DMS114 treated with DMSO at 0.1 percent for 48 hours (cell line): Measurements from ENCODE around the gene EVI5.
"Not testable (repeated sequence)": the region's sequence is repeated elsewhere in the genome, so short reads cannot be mapped to it uniquely, and the experiment has no call there.

Source experiments
- DNase-seq: peaks from one replicate; lab custom pipeline; 2025; ENCODE audit not compliant: unreplicated experiment; lab: John Stamatoyannopoulos, UW

EVI5 gene

GRCh38 chr1:92527670-92528069, 257.2 kb downstream of the EVI5 start:
- DNase-seq, result no peak

DNA sequence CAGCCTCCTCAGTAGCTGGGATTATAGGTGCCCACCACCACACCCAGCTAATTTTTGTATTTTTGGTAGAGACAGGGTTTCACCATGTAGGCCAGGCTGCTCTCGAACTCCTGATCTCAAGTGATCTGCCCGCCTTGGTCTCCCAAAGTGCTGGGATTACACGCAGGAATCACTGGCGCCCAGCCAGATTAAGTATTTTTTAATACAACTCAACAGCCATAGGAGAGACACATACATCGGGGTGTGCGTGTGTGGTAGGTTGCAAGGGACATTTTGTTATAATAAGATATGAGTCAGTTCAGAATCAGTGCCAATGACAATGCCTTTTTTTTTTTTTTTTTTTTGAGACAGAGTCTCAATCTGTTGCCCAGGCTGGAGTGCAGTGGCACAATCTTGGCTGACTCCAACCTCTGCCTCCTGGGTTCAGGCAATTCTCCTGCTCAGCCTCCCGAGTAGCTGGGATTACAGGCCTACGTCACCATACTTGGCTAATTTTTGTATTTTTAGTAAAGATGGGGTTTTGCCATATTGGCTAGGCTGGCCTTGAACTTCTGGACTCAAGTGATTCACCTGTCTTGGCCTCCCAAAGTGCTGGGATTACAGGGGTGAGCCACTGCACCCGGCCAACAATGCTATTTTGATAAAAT, 259.8 kb downstream of the EVI5 start:
- not testable (repeated sequence) for DNase-seq

GRCh38 chr1:92519043-92519442, 265.9 kb downstream of the EVI5 start:
- no peak for DNase-seq

DNA sequence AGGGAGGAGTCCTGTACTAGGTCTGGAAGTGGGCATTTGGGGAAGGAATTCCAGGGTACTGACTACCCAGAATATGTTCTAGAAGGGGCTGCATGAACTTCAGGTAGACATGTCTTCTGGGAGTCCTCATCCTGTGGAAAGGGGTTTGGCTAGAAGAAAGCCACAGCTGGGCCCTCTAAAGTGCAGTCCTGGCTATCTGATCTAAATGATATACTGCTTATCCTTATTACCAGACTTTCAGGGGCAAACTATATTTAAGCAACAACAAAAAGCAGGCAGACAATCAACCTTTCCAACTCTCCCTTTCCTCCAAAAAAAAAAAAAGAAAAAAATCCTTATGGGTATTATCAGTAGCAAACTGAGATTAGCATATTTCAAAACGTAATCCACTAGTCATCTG, 268.3 kb downstream of the EVI5 start:
- DNase-seq, result no peak

DNA sequence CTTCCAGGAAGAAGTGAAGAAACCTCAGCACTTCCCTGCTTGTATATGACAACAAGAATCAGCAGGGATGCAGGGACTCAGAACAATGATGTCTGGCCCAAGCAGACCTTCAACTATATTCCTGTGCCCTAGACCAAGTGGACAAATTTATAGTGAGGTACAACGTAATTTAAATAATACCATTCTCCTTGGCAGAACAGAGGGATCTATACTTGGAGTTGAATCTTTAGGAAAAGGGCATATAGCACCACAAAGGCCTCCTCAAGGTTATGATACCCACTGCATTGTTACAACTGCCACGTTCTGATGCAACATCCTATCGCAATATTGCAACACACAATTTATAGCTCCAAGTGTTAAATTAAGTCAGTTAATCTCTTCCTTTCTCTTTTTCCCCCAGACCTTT, 269.1 kb downstream of the EVI5 start:
- DNase-seq, result no peak

- no peak for DNase-seq
Measured at GRCh38 chr1:92511541-92511940, 273.4 kb downstream of the EVI5 start.

- DNase-seq, result no peak
Measured at GRCh38 chr1:92509619-92510018, 275.3 kb downstream of the EVI5 start.

GRCh38 chr1:92505015-92505692, 279.8 kb downstream of the EVI5 start:
- DNase-seq, result no peak

GRCh38 chr1:92504291-92505014, 280.5 kb downstream of the EVI5 start:
- no peak for DNase-seq

GRCh38 chr1:92503926-92504285, 281.0 kb downstream of the EVI5 start:
- DNase-seq, result no peak

DNA sequence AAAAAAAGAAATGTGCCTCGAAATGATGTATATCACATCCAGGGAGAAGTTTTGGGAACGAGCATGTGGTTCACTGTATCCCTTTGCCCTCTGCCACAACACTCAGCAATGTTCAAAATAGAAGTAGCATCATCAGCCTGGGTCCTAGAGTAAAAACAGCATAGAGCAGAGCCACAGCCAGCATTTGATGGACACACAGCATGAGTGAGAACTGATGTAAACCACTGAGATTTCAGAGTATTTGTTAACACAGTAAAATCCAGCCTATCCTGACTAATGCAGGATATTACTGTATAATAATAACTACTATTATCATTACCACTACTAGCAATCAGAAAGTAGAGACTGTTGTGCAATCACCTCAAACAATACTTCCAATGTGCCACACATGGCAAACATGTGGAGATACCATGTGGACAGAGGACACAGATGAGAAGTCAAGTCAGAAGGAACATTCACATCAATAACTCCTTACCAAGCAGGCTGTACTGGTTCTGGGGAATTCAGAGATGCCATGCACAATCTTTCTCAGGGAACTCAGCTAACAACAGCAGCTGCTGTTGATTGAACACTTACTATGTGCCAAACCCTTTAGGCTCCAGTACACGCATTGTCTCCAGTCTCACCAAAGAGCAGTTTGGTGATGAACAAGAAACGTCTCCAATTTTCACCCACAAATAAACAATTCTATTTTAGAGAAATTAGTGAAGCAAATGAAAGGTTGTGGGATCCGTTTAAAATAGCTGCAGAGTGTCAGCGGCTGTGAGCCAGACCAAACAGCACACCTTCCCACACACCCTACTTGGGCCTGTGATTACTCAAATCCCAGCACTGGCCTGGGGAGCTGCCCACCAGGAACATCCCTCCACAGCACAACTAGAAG, 281.6 kb downstream of the EVI5 start:
- DNase-seq, result no peak

DNA sequence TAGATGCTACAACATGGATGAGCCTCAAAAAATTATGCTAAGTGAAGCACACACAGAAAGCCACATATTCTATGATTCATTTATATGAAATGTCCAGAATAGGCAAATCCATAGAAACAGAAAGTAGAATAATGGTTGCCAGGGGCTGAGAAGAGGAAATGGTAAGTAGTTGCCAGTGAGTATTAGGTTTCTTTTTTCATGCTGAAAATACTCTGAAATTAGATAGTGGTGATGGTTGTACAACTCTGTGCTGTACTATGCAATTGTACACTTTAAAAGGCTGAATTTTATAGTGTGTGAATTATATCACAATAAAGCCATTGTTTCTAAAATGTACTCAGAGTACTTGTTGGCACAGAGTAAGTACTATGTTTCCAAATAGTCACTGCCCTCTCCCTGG, 282.7 kb downstream of the EVI5 start:
- DNase-seq, result no peak

DNA sequence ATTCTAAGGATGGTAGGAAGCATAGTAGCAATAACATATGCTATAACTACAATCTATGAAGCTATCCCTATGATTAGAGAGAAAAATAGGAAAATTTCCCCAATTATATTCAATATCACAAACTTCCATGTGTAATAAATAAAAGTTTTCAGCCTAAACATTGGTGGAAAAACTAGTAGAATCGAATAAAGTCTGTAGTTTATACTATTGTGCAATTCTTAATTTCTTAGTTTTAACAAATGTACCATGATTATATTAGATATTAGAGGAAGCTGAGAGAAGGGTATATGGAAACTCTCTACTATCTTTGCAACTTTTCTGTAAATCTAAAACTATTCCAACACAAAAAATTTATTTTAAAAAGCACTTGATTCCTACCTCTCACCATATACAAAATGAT, 284.4 kb downstream of the EVI5 start:
- no peak for DNase-seq

DNA sequence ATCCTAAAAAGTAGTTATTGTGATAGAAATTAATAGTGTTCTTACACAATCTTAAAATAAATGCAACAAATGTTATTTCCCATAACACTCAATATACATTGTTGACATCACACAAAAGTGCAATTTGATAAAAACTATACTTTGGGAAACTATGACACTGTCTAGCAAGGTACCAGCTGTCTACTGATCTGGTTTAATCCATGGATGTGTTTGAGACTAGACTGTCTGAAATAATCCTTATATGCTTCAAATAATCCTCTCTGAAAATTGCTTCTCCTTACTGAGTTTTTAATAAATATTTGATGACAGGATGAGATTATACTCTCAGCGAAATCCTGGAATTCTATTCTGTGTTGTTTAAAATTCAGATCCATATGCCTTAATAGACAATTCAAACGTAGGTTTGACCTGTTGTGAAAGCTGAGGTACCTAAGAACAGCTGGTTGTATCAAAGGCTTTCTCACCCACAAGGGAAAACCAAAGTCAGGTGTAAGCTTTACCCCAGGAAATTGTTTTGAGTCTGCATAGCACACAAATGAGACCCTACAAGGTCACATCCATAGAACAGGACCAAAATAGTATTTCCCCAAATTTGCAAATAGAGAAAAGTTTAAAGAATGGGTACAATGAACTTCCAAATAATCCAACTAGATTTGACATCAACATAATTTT, 289.4 kb downstream of the EVI5 start:
- no peak for DNase-seq

- DNase-seq, result no peak
Measured at GRCh38 chr1:92494485-92495141, 290.3 kb downstream of the EVI5 start.

DNA sequence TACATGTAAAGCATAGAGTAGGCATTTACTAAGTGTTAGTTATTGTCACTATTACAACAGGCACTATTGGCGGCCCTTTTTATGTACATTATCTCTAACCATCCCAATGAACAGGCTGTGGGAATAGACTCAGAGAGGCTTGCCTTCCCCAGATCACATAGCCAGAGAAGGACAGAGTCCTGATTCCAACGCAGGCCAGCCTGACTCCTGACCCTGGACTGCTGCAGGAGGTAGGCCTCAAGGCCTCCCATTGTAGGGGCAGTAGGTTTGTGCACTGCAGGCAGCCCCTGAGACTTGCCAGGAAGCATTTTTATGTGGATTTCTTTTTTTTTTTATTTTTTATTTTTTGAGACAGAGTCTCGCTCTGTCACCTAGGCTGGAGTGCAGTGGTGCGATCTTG, 291.8 kb downstream of the EVI5 start:
- DNase-seq, result no peak

DNA sequence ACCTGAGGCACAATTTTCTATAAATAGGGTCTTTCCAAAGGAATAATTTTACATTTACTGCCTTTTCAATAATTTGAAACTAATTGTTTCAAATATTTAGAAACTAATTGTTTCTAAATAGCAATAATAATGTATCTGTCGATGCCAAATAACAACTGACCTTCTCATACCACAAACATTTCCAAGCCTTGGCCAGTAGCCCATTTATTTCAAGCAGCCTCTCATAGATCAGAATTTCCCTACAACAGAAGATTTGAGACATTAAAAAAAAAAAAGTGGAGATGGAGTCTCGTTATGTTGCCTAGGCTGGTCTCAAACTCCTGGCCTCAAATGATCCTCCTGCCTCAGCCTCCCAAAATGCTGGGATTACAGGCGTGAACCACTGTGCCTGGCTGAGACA, 296.1 kb downstream of the EVI5 start:
- no peak for DNase-seq

DNA sequence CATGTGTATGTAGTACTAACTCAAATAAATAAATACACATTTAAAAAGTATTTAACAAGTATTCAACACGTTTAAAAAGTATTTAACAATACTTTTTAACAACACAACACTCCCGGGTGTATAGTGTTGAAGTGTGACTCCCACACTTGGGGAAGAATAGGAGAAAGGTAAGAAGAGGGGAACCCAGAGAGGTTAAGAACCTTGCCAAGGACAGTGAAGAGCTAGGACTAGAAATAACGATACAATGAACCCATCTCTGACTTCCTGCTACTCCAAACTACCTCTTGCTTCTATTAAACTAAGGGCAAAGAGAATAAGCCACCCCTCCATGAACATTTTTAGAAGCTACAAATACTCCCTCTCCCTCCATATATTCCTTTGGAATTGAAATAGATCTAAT, 296.5 kb downstream of the EVI5 start:
- no peak for DNase-seq

DNA sequence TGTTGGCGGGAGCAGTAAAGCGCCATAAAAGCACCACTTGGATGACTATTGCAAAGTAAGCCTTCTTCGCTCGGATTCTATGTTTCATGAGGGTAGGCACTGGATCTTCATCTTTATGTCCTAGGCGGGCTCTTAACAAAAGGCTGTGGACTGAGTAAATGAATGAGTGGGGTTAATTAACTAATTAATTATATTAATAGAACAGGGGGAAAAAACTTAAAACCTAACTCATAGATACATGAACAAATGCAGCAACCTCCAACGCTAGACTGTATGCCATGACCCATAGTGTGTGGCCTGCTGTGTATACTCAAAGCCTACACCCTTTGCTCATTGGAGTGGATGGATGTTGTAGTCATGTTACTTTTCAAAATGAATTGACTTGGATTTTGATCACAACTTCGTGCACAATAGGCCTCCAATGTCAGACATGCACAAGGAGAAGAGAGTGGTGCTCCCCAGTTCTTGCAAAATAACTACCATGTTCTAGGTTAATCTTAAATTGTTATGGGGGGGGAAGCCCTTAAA, 297.8 kb downstream of the EVI5 start:
- no peak for DNase-seq
